GM23338 (cell line): ENCODE measurements around the gene PACS2. TPM values are rescaled to one million over a fixed set of nuclear protein-coding genes. Genes with fewer than 3 reads are reported as not detected.

Experiments
- ATAC-seq: fragments of 200-7000 bp; cut with Tn5 transposase; 3 replicates; pipeline ENCODE4 v1.9.1; 2020
- DNase-seq: peaks from one replicate; pipeline ENCODE4 v3.0.0-alpha.2; 2015; ENCODE audit warnings: low spot score
- H2AFZ ChIP-seq: fragments of 200-600 bp; sonication (generic); 2 replicates; pipeline ENCODE4 v1.8.0; 2016; ENCODE audit warnings: antibody characterized with exemption, mild to moderate bottlenecking, moderate library complexity
- H3F3A ChIP-seq: fragments of 200-600 bp; sonication (generic); replicated peaks from 2 replicates; pipeline ENCODE4 v1.8.0; 2017; ENCODE audit warnings: antibody characterized with exemption, mixed run types, low read depth
- H3K27ac ChIP-seq: fragments of 200-600 bp; sonication (generic); 2 replicates; pipeline ENCODE4 v1.6.1; 2016; ENCODE audit warnings: low read depth
- H3K27me3 ChIP-seq: fragments of 200-600 bp; sonication (generic); 2 replicates; pipeline ENCODE4 v1.8.0; 2016; ENCODE audit warnings: mild to moderate bottlenecking, mixed run types, moderate library complexity; ENCODE audit not compliant: insufficient read depth
- H3K36me3 ChIP-seq: fragments of 200-600 bp; sonication (generic); 2 replicates; pipeline ENCODE4 v1.8.0; 2016; ENCODE audit warnings: mild to moderate bottlenecking; ENCODE audit not compliant: insufficient read depth
- H3K4me1 ChIP-seq: fragments of 200-600 bp; sonication (generic); 2 replicates; pipeline ENCODE4 v1.8.0; 2016; ENCODE audit warnings: mild to moderate bottlenecking, moderate library complexity; ENCODE audit not compliant: insufficient read depth
- H3K4me2 ChIP-seq: fragments of 200-600 bp; sonication (generic); 2 replicates; pipeline ENCODE4 v1.7.1; 2017; ENCODE audit warnings: mixed run types
- H3K4me3 ChIP-seq: fragments of 200-600 bp; sonication (generic); 2 replicates; pipeline ENCODE4 v1.6.1; 2016; ENCODE audit warnings: mixed run types
- H3K79me2 ChIP-seq: fragments of 200-600 bp; sonication (generic); replicated peaks from 2 replicates; pipeline ENCODE4 v1.8.0; 2017; ENCODE audit warnings: mild to moderate bottlenecking; ENCODE audit not compliant: insufficient read depth
- H3K9me2 ChIP-seq: fragments of 200-600 bp; sonication (generic); 2 replicates; pipeline ENCODE4 v1.8.0; 2017; ENCODE audit not compliant: insufficient read depth
- H4K20me1 ChIP-seq: fragments of 200-600 bp; sonication (generic); replicated peaks from 2 replicates; pipeline ENCODE4 v1.8.0; 2017; ENCODE audit warnings: mild to moderate bottlenecking; ENCODE audit not compliant: insufficient read depth
- H3K27ac Mint-ChIP-seq: 2 replicates; pipeline ENCODE4 v1.8.0; 2020; ENCODE audit warnings: inconsistent platforms, mild to moderate bottlenecking, moderate library complexity, mixed read lengths
- H3K27me3 Mint-ChIP-seq: 3 replicates; pipeline ENCODE4 v1.8.0; 2022; ENCODE audit warnings: low read depth, mild to moderate bottlenecking, moderate library complexity, mixed read lengths, inconsistent platforms; ENCODE audit not compliant: insufficient read depth, poor library complexity
- H3K36me3 Mint-ChIP-seq: 3 replicates; pipeline ENCODE4 v1.8.0; 2021; ENCODE audit warnings: low read depth, mild to moderate bottlenecking, inconsistent platforms, moderate library complexity, mixed read lengths
- H3K4me1 Mint-ChIP-seq: 3 replicates; pipeline ENCODE4 v1.8.0; 2020; ENCODE audit warnings: mild to moderate bottlenecking, inconsistent platforms, mixed read lengths
- H3K4me3 Mint-ChIP-seq: 3 replicates; pipeline ENCODE4 v1.8.0; 2021; ENCODE audit warnings: moderate library complexity, mild to moderate bottlenecking, inconsistent platforms, mixed read lengths
- H3K9me3 Mint-ChIP-seq: 3 replicates; pipeline ENCODE4 v1.8.0; 2020; ENCODE audit warnings: moderate library complexity, mild to moderate bottlenecking, inconsistent platforms, mixed read lengths
- CTCF ChIP-seq, 2 experiments: fragments of 200-600 bp in 1 of 2; sonication (generic) in 1 of 2; conservative IDR thresholded peaks; 2 replicates each; pipeline versions ENCODE4 v1.5.1 to v1.6.1; 2016 to 2017; ENCODE audit warnings: antibody characterized with exemption in 2 of 2, low read depth in 2 of 2, mild to moderate bottlenecking in 2 of 2, moderate library complexity in 1 of 2
- EZH2 ChIP-seq: fragments of 200-600 bp; sonication (generic); IDR thresholded peaks from one replicate; pipeline ENCODE4 v1.8.0; 2017; ENCODE audit warnings: antibody characterized with exemption, mild to moderate bottlenecking, low read depth; ENCODE audit not compliant: unreplicated experiment
- EZH2phosphoT487 ChIP-seq: fragments of 200-600 bp; sonication (generic); IDR thresholded peaks from one replicate; pipeline ENCODE4 v1.8.1; 2018; ENCODE audit warnings: antibody characterized with exemption; ENCODE audit not compliant: unreplicated experiment
- JUNB ChIP-seq: IDR thresholded peaks from one replicate; pipeline ENCODE4 v1.6.1; 2016; ENCODE audit warnings: antibody characterized with exemption; ENCODE audit not compliant: unreplicated experiment
- NANOG ChIP-seq: IDR thresholded peaks from 2 replicates; pipeline ENCODE4 v1.6.1; 2016; ENCODE audit warnings: antibody characterized with exemption, borderline replicate concordance
- ZNF462 ChIP-seq: fragments of 250-450 bp; sonication (Bioruptor Pico); IDR thresholded peaks from 2 replicates; pipeline ENCODE4 v1.5.0; 2020; ENCODE audit warnings: mild to moderate bottlenecking, moderate library complexity
- polyA plus RNA-seq: library from polyadenylated mRNA; unstranded; fragments of >200 nt; fragmentation: Nextera tagmentation; extraction: Ambion mirVana; gene quantifications from 2 replicates; pipeline ENCODE4 v1.2.1, GENCODE V29; 2016
- total RNA-seq: library from RNA; depleted of rRNA; stranded (reverse); fragments of >200 nt; shearing (Covaris generic); gene quantifications from 2 replicates; pipeline ENCODE4 v1.2.3, GENCODE V29; 2014

PACS2 gene
- total and polyA plus RNA-seq, 2 experiments from 2014 or later, result 22.5 to 79.0 TPM

- no peak for TF ChIP-seq ZNF462
Observed at GRCh38 chr14:105331575-105332349, 17.2 kb downstream of the PACS2 start (continued).

- peaks cover 10% of the 10 kb centered on the region; the same call in 1 of the 3 replicates for H3K36me3 Mint-ChIP-seq
- DNase-seq (no peak), ATAC-seq (no peak; the same call in 2 of the 3 replicates)
- Histone ChIP-seq H3K4me3 (no peak overlapping the region), H2AFZ (no peak overlapping the region), H3K4me1 (peaks cover 21% of the 10 kb centered on the region), H4K20me1 (peaks cover 25% of the 10 kb centered on the region), H3K27ac (no peak overlapping the region), H3K36me3 (no peaks in the 10 kb centered on the region), H3F3A (no peaks in the 10 kb centered on the region), H3K27me3 (no peaks in the 10 kb centered on the region), H3K79me2 (peaks cover 68% of the 10 kb centered on the region), H3K4me2 (no peak overlapping the region), H3K9me2 (no peaks in the 10 kb centered on the region)
- peaks cover 12% of the 10 kb centered on the region for H3K27me3 Mint-ChIP-seq
- TF ChIP-seq EZH2 (no peak), JUNB (no peak), NANOG (no peak), CTCF (conservative IDR thresholded peaks at IDR 0.05; ENCODE audit: low read depth in 2 of 2) (no peak), EZH2phosphoT487 (no peak)
- H3K4me1 Mint-ChIP-seq, result peaks cover 38% of the 10 kb centered on the region
- H3K27ac Mint-ChIP-seq, result 0 out of 2 replicates have a peak overlapping the region, but pooled peaks have one; percentile 48
- H3K4me3 Mint-ChIP-seq, result no peak overlapping the region
- H3K9me3 Mint-ChIP-seq, result peaks cover 3% of the 10 kb centered on the region
Observed at GRCh38 chr14:105332350-105332874, 17.9 kb downstream of the PACS2 start.
